MM.1S (cell line): ENCODE data around the gene ZFYVE28.

ENCODE experiments used
- DNase-seq: peaks from one replicate; pipeline ENCODE4 v3.0.0-alpha.2; 2015
- H2AFZ ChIP-seq: fragments of 300-600 bp; sonication (generic); 2 replicates; pipeline ENCODE4 v1.6.0; 2016; ENCODE audit warnings: antibody characterized with exemption, low read length
- H3F3A ChIP-seq: fragments of 300-600 bp; sonication (generic); 2 replicates; pipeline ENCODE4 v1.6.1; 2016; ENCODE audit warnings: mild to moderate bottlenecking, antibody characterized with exemption, low read length, moderate library complexity, mixed read lengths; ENCODE audit not compliant: insufficient read depth
- H3K27ac ChIP-seq: fragments of 300-600 bp; sonication (generic); 2 replicates; pipeline ENCODE4 v1.5.1; 2016; ENCODE audit warnings: mild to moderate bottlenecking, low read length
- H3K27me3 ChIP-seq: fragments of 300-600 bp; sonication (generic); replicated peaks from 2 replicates; pipeline ENCODE4 v1.6.0; 2016; ENCODE audit warnings: low read length; ENCODE audit not compliant: insufficient read depth
- H3K36me3 ChIP-seq: fragments of 300-600 bp; sonication (generic); replicated peaks from 2 replicates; pipeline ENCODE4 v1.6.1; 2016; ENCODE audit warnings: mild to moderate bottlenecking, low read length, mixed read lengths; ENCODE audit not compliant: insufficient read depth
- H3K4me1 ChIP-seq: fragments of 300-600 bp; sonication (generic); 2 replicates; pipeline ENCODE4 v1.6.1; 2016; ENCODE audit warnings: low read length, mixed read lengths
- H3K4me2 ChIP-seq: fragments of 300-600 bp; sonication (generic); 2 replicates; pipeline ENCODE4 v1.6.0; 2016; ENCODE audit warnings: low read depth, low read length
- H3K4me3 ChIP-seq: fragments of 300-600 bp; sonication (generic); 2 replicates; pipeline ENCODE4 v1.5.1; 2016; ENCODE audit warnings: low read length, mixed read lengths
- H3K79me2 ChIP-seq: fragments of 300-600 bp; sonication (generic); 2 replicates; pipeline ENCODE4 v1.6.1; 2016; ENCODE audit warnings: mixed run types, low read length, mixed read lengths
- H3K9ac ChIP-seq: fragments of 300-600 bp; sonication (generic); 2 replicates; pipeline ENCODE4 v1.6.1; 2016; ENCODE audit warnings: low read length, mixed read lengths
- H3K9me2 ChIP-seq: fragments of 300-600 bp; sonication (generic); replicated peaks from 2 replicates; pipeline ENCODE4 v1.6.1; 2016; ENCODE audit warnings: mild to moderate bottlenecking, low read length, mixed read lengths; ENCODE audit not compliant: insufficient read depth
- H3K9me3 ChIP-seq: fragments of 300-600 bp; sonication (generic); replicated peaks from 2 replicates; pipeline ENCODE4 v1.6.1; 2016; ENCODE audit warnings: mild to moderate bottlenecking, low read length, mixed read lengths; ENCODE audit not compliant: insufficient read depth
- H4K20me1 ChIP-seq: fragments of 300-600 bp; sonication (generic); 2 replicates; pipeline ENCODE4 v1.6.1; 2016; ENCODE audit warnings: mild to moderate bottlenecking, low read length, moderate library complexity, mixed read lengths; ENCODE audit not compliant: insufficient read depth
- CTCF ChIP-seq: fragments of 300-600 bp; sonication (generic); IDR thresholded peaks from 2 replicates; pipeline ENCODE4 v1.5.1; 2016; ENCODE audit warnings: antibody characterized with exemption, low read length, mixed read lengths
- EZH2 ChIP-seq: fragments of 300-600 bp; sonication (generic); optimal IDR thresholded peaks from 2 replicates; pipeline ENCODE3; 2017; ENCODE audit warnings: low read depth, mild to moderate bottlenecking, antibody characterized with exemption, low read length, mixed read lengths
- EZH2phosphoT487 ChIP-seq: fragments of 300-600 bp; sonication (generic); IDR thresholded peaks from 2 replicates; pipeline ENCODE4 v1.6.1; 2018; ENCODE audit warnings: antibody characterized with exemption, low read length

Gene ZFYVE28

DNA sequence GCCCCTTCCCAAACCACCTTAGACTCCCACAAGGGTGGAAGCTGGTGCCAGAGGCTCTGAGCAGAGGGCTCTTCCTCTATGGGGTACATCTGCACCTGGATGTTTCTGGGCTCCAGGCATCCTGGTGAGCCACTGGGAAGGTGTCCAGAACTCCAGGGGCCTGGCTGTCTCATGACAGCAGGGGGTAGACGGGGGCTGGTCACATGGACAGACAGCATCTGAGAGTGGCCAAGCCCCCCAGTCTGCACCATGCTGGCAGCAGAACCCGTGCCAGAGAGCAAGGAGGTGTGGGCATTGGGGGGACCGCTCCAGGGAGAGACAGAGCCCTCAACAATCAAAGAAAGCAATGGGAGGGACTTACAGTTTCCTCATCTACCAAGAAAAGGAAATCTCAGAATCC lies 39.5 kb downstream of the ZFYVE28 start:
- Histone ChIP-seq H3K9me2 (no peaks in the 10 kb centered on the region), H3F3A (no peaks in the 10 kb centered on the region), H3K27me3 (no peaks in the 10 kb centered on the region), H3K4me2 (no peak overlapping the region), H3K27ac (no peak overlapping the region), H3K36me3 (no peaks in the 10 kb centered on the region), H4K20me1 (no peaks in the 10 kb centered on the region), H3K4me1 (no peaks in the 10 kb centered on the region), H3K9me3 (no peaks in the 10 kb centered on the region), H3K79me2 (no peaks in the 10 kb centered on the region), H3K4me3 (no peak overlapping the region), H2AFZ (no peak overlapping the region), H3K9ac (no peak overlapping the region)
- no peak for DNase-seq
- no peak for TF ChIP-seq CTCF

DNA sequence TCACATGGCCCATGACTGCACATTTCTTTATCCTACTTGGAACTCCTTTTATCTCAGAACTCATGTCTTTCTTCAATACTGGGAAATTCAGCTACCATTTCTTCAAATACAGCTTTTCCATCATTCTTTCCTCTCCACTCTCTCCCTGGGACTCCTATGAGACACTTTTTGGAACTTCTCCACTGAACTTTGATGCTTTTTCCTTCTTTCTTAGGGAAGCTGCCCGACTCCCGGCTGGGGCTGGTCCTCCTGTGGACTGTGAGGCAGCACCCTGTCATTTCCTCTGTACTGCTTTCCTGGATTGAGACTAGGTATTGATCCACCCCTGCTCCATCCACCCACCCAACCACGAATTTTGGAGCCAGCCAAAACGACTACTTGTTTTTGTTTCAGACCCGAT lies 40.0 kb downstream of the ZFYVE28 start:
- Histone ChIP-seq H3K9ac (no peak overlapping the region), H2AFZ (no peak overlapping the region), H3K27ac (no peak overlapping the region), H3K4me1 (no peaks in the 10 kb centered on the region), H3K9me2 (no peaks in the 10 kb centered on the region), H3K9me3 (no peaks in the 10 kb centered on the region), H3K4me2 (no peak overlapping the region), H3K79me2 (no peaks in the 10 kb centered on the region), H3K4me3 (no peak overlapping the region), H3F3A (no peaks in the 10 kb centered on the region), H3K27me3 (no peaks in the 10 kb centered on the region), H4K20me1 (no peaks in the 10 kb centered on the region), H3K36me3 (no peaks in the 10 kb centered on the region)
- no peak for TF ChIP-seq CTCF
- DNase-seq: no peak

GRCh38 chr4:2377241-2377640 lies 41.2 kb downstream of the ZFYVE28 start:
- H3K4me2 ChIP-seq: no peak overlapping the region
- no peak overlapping the region for H3K27ac ChIP-seq
- H3K4me3 ChIP-seq: no peak overlapping the region
- no peaks in the 10 kb centered on the region for H3K4me1 ChIP-seq
- no peaks in the 10 kb centered on the region for H3K27me3 ChIP-seq
- no peaks in the 10 kb centered on the region for H4K20me1 ChIP-seq
- H3K9me2 ChIP-seq: no peaks in the 10 kb centered on the region
- no peak for DNase-seq
- TF ChIP-seq CTCF: no peak
- TF ChIP-seq EZH2: no peak
- no peak for TF ChIP-seq EZH2phosphoT487
- H3K9me3 ChIP-seq: no peaks in the 10 kb centered on the region
- no peaks in the 10 kb centered on the region for H3F3A ChIP-seq
- no peaks in the 10 kb centered on the region for H3K36me3 ChIP-seq
- no peaks in the 10 kb centered on the region for H3K79me2 ChIP-seq
- H3K9ac ChIP-seq: no peak overlapping the region
- H2AFZ ChIP-seq: no peak overlapping the region

GRCh38 chr4:2375427-2375826 lies 43.0 kb downstream of the ZFYVE28 start:
- no peaks in the 10 kb centered on the region for H3K9me2 ChIP-seq
- TF ChIP-seq EZH2 (no peak), CTCF (no peak), EZH2phosphoT487 (no peak)
- no peak overlapping the region for H3K4me3 ChIP-seq
- no peak for DNase-seq
- no peaks in the 10 kb centered on the region for H3K9me3 ChIP-seq
- no peaks in the 10 kb centered on the region for H3K4me1 ChIP-seq
- no peaks in the 10 kb centered on the region for H3K36me3 ChIP-seq
- H3K9ac ChIP-seq: no peak overlapping the region
- H4K20me1 ChIP-seq: no peaks in the 10 kb centered on the region
- no peaks in the 10 kb centered on the region for H3K27me3 ChIP-seq
- no peak overlapping the region for H3K27ac ChIP-seq
- H3K79me2 ChIP-seq: no peaks in the 10 kb centered on the region
- H2AFZ ChIP-seq: no peak overlapping the region
- H3K4me2 ChIP-seq: no peak overlapping the region
- H3F3A ChIP-seq: no peaks in the 10 kb centered on the region
